HG02970 (cell line): ENCODE data around the gene PTPN1.
"Not testable (repeated sequence)": the region's sequence is repeated elsewhere in the genome, so short reads cannot be mapped to it uniquely, and the experiment has no call there.

ENCODE experiments used
- ATAC-seq: cut with Tn5 transposase; IDR thresholded peaks from one replicate; pipeline ENCODE4 v1.9.1; 2021; ENCODE audit warnings: mild to moderate bottlenecking, moderate library complexity, moderate number of reproducible peaks; ENCODE audit not compliant: unreplicated experiment, low FRiP score

The PTPN1 gene

GRCh38 chr20:50509923-50510705 lies at the start of gene PTPN1:
PTPN1 (plus strand) TSS chr20:50510383; CDS start chr20:50510528, 145 bp downstream.
- ATAC-seq = peak; percentile 85

DNA sequence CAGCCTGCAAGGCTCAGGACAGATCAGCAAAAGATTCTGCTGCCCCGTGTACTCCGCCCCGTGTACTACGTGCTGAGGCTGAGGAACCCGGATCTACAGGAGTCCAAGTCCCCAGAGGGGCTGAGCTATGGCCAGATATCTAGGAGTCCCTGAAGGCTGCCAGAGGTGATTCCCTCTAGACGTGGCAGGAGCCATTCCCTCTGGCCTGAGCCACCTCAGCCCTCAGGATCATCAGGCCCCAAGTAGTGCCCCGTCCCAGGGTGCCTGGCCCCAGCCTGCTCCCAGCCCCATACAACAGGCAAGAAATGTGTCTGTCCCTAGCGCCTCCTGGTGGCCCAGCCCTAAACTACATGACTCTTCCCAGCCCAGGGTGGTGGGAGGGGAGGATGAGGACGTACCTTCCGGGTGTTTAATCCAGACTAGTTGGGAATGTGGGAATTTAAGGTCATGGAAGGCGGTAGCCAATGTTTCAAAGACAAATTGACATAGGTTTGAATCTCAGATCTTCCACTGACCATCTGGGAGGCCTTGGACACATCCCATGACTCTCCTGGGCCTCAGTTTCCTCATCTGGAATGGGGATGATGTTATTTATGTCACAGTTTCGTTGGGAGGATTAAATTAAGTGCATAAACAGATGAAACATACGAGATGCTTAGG lies 49.4 kb upstream of the PTPN1 start:
- no peak for ATAC-seq

DNA sequence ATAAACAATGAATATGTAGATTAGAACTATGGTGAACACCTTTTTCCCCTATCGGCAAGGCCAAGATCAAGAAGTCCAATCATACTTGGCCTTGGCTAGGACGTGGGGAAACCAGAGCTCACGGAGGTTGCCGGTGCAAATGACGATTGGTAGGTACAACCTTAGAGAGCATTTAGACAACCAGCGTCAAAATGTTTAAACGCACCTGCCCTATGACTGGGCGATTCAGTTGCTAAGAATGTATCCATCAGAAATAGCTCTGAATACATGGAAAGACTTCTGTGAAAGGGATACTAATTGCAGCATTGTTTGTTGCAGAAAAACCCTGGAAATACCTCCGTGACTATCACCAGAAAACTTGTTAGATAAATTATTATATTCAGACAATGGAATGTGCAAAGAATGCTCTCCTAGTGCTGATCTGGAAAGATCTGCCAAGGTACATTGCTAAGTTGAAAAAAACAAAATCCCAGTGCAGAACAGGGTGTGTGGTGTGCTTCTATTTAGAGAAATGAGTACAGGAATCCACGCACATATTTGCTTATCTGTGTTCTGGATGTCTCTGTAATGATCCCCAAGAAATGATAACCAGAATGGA lies 48.0 kb upstream of the PTPN1 start:
- ATAC-seq = no peak

- ATAC-seq = no peak
Measured at GRCh38 chr20:50464026-50464724, 46.0 kb upstream of the PTPN1 start.

DNA sequence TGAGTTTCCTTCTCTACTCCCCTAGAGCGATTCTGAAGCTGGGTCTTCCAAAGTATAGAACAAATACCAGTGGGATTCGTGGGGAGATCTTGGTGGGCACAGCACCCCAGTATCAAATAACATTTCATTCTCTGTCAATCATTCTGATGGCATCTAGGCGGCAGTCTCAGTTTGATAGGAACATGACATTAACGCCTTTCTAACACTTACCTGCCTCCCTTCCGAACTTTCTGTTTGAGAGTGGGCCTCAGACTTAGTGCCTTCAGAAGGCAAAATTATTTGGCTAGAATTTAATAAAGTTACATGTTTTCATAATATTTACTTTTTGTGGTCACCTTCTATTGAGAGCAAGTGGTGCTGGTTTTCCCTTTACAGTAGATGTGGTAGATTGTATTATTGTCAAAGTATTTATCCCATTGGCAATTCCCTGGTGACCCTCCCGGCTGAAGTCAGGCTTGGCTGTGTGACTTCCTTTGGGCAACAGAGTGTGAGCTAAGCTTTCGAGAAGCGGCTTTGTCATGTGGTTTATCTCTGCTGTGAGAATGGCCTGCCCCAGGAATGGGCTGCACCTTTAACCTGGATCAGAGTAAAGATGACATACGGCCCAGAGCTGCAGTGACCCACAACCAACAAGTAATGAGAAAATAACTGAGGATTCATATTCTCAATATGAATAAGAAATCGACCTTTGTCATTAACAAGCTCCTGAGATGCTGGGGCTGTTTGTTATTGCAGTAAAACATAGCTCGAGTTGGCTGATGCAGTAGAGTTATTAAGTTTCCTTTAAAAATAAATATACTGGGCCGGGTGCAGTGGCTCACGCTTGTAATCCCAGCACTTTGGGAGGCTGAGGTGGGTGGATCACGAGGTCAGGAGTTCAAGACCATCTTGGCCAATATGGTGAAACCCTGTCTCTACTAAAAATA lies 45.2 kb upstream of the PTPN1 start:
- no peak for ATAC-seq

DNA sequence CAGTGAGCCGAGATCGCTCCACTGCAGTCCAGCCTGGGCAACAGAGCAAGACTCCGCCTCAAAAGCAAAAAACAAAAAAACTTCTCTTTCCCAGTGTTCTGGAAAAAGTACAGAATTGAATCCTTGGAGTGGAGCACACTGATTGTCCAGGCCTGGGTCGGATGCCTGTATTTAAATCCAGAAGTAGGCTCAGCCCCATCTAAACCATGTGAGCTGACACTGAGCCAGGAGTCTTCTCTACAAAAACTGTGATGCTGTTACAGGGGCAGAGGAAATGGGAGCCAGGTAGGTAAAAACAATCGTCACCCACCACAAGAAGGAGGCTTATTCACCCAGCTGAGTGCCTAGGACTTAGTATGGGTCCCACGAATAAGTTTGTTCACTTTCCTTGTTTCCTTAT lies 43.0 kb upstream of the PTPN1 start:
- ATAC-seq = no peak

DNA sequence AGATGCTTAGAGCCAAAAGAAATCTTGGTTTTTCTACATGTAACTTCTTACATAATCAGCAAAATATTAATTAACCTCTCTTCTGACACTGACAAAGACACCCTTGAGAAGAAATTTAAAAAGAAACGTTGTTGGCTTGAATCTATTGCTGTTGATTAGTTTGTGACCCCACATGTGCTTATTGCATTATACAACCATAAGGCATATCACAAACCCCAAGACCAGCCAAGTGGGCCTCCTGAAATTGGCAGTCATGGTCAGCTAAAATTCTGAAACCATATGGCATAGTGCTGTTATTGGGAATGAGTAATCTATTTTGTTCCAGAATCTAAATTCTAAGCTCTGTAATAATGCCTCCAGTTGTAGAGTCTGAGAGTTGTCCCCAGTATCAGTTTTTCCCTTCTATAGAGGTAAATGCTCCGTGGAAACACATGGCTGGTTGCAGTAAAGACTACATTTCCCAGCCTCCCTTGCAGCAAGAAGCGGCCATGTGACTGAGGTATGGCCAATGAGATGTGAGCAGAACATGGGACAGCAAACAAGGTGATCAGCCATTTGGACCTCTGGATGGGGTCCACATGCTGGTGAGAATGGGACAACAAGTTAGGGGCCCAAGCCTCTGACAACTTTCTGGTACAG lies 42.3 kb upstream of the PTPN1 start:
- no peak for ATAC-seq

GRCh38 chr20:50468378-50468798 lies 41.8 kb upstream of the PTPN1 start:
- ATAC-seq = no peak

DNA sequence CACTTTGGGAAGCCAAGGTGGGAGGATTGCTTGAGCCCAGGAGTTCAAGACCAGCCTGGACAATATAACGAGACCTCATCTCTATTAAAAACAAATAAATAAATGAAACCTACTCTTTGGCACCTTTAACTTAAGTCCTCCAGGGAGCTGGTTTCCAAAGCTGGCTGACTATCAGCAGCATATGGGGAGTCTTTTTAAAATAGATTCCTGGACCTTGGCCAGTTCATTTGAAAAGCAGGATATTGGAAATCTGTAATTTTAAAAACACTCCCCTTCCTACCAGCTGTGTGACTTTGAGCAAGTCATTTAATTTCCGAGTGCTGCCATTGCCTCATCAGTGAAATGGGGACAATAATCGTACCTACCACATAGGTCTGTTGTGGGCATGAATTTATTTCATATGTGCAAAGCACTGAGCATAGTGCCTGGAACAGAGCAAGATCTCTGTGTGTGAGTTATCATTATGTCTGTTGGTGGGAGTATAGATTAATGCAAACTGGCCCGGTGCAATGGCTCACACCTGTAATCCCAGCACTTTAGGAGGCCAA lies 40.9 kb upstream of the PTPN1 start:
- ATAC-seq = no peak

DNA sequence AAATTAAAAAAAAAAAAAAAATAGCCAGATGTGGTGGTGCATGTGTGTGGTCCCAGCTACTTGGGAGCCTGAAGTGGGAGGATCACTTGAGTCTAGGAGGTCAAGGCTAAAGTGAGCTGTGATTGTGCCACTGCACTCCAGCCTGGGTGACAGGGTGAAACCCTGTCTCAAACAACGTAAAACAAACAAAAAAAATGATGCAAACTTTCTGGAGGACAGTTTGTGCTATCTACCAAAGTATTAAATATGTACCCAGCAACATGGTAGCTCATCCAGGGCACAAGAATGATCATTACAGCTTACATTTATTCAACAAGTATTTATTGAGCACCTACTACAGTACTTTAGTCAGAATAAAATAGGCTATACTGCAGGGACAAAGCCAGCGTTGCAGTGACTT lies 40.4 kb upstream of the PTPN1 start:
- no peak for ATAC-seq

- no peak for ATAC-seq
Measured at GRCh38 chr20:50470264-50470858, 39.8 kb upstream of the PTPN1 start.

DNA sequence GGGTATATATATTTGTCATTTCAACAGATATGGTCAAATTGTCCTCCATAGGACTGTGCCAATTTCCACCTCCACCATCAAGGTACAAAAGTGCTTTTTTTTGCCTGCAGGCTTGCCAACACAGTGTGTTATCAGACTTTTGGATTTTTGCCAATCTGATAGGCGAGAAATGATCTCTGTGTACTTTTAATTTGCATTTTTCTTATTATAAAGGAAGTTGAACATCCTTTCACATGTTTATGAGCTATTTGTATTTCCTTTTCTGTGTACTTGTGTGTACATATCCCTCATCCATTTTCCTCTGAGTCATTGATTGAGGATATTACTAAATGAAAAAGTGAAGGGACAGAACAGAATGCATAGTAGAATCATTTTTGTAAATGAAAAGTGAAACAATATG lies 39.0 kb upstream of the PTPN1 start:
- ATAC-seq = no peak

GRCh38 chr20:50472693-50473664 lies 37.2 kb upstream of the PTPN1 start:
- no peak for ATAC-seq

DNA sequence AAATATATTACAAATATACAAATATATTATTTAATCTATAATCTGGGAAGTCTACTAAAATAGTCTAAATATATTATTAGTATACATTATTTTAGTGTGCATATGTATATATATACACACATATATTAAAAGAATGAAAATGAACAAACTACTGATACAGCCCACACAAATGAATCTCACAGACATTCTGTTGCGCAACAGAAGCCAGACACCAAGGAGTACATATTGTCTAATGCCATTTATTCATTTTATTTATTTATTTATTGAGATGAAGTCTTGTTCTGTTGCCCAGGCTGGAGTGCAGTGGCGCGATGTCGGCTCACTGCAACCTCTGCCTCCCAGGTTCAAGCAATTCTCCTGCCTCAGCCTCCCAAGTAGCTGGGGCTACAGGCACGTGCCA lies 35.8 kb upstream of the PTPN1 start:
- not testable (repeated sequence) for ATAC-seq

DNA sequence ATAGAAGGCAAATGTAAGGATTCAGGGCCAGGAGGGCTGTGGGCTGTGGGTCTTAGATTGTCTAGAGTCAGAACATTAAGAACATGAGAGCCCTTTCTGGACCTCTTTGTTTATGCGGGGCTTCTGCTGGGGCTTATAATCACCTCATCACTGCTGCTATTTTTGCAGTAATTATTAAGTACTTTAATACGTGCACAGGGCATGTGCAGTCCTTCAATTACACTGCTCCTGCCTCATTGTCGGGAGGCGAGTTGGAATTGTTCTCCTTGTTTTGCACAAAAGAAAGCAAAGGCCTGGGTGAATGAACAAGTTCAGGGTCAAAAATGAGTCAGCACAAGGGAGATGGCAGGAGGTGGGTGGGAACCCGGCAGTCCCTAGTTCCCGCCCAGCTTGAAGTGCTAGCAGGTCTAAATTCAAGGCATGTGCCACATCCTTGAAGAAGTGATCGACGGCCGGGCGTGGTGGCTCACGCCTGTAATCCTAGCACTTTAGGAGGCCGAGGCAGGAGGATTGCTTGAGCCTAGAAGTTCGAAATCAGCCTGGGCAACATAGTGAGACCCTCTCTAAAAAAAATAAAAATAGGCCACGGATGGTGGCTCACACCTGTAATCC lies 34.4 kb upstream of the PTPN1 start:
- ATAC-seq = no peak

GRCh38 chr20:50477239-50477872 lies 32.8 kb upstream of the PTPN1 start:
- no peak for ATAC-seq
